Heart left ventricle (tissue), 13 donors: ENCODE data around the gene YWHAH.
"Not testable (repeated sequence)": the region's sequence is repeated elsewhere in the genome, so short reads cannot be mapped to it uniquely, and the experiment has no call there.

ENCODE experiments used
- CTCF ChIP-seq, 12 donors: fragments of 200-600 bp; sonication (generic) in 4 of 12; IDR thresholded peaks; one replicate each; pipeline versions ENCODE4 v1.5.0 to v1.8.0; 2018 to 2022; ENCODE audit warnings: antibody characterized with exemption in 12 of 12, mild to moderate bottlenecking in 5 of 12
- POLR2A ChIP-seq, 2 donors: fragments of 450-650 bp; IDR thresholded peaks; one replicate each; pipeline ENCODE4 v1.6.1; 2017; ENCODE audit warnings: antibody characterized with exemption in 2 of 2, mild to moderate bottlenecking in 2 of 2, moderate library complexity in 2 of 2
- donor health status: ischemic (EF 13 %, LVEDD 7.1; RV severe dilation, severe dysfunction).
- donor health status: DM: no; HTN: yes; CAD: no.
- donor health status: DM: no; HTN: no; CAD: no.
- donor health status: ischemic (EF 25% LVEDD 6.9; RV normal size, moderate dysfunction).
- donor health status: ischemic (EF 25% LVEDD 5.7; RV mildly dilated, moderate dysfunction).
- donor health status: ischemic (EF 35%, LVEDD 5.7; RV mildly dilated, moderate dysfunction).
- donor health status: nonischemic (EF 11% LVEDD 7.7; RV severe dilation, severe dysfunction).
- donor health status: DM: yes; HTN: yes; CAD: no.
- donor health status: PGD.
- donor health status: ischemic (EF 29% LVEDD 5.4; RV normal size, mild dysfunction).
- donor health status: nonischemic (EF 23%, LVEDD 6.1; RV moderate dilation, normal function).

GRCh38 chr22:31981976-31982375 is 37.6 kb downstream of the YWHAH start:
- not testable (repeated sequence) for TF ChIP-seq CTCF, POLR2A (IDR thresholded peaks at IDR 0.05)
